K562 (cell line): ENCODE data around the gene RPS2. TPM values are rescaled to one million over a fixed set of nuclear protein-coding genes. Genes with fewer than 3 reads are reported as not detected.

ENCODE experiments used
- BRD9 ChIP-seq: fragments of 450-650 bp; IDR thresholded peaks from 2 replicates; pipeline ENCODE4 v1.6.1; 2018; ENCODE audit warnings: low read depth; ENCODE audit not compliant: partially characterized antibody
- C11orf30 ChIP-seq: fragments of 450-650 bp; IDR thresholded peaks from 2 replicates; pipeline ENCODE4 v1.6.1; 2016; ENCODE audit warnings: low read depth, mild to moderate bottlenecking
- HDGF ChIP-seq: fragments of 450-650 bp; IDR thresholded peaks from 2 replicates; pipeline ENCODE4 v1.6.1; 2016
- HNRNPH1 ChIP-seq: fragments of 200-400 bp; formaldehyde crosslinking; optimal IDR thresholded peaks from 2 replicates; pipeline ENCODE3; 2017; ENCODE audit warnings: low read depth, mild to moderate bottlenecking, low read length, moderate library complexity
- KLF10 ChIP-seq: fragments of 250-450 bp; sonication (Bioruptor Pico); IDR thresholded peaks from 2 replicates; pipeline ENCODE4 v1.6.1; 2021; ENCODE audit warnings: matching md5 sums
- MECOM ChIP-seq: fragments of 250-450 bp; sonication (Bioruptor Pico); IDR thresholded peaks from 2 replicates; pipeline ENCODE4 v1.8.0; 2022; ENCODE audit warnings: inconsistent platforms
- MEF2D ChIP-seq: conservative IDR thresholded peaks from 2 replicates; pipeline ENCODE4 v1.6.1; 2016; ENCODE audit warnings: low read depth, missing genetic modification characterization, missing compliant biosample characterization
- MLLT1 ChIP-seq, 2 experiments: fragments of 450-650 bp; IDR thresholded peaks; 2 replicates each; pipeline ENCODE4 v1.6.1; 2016
- MTA2 ChIP-seq: fragments of 450-650 bp; IDR thresholded peaks from 2 replicates; pipeline ENCODE4 v1.6.1; 2016; ENCODE audit warnings: low read depth
- PML ChIP-seq: IDR thresholded peaks from 2 replicates; pipeline ENCODE4 v1.6.1; 2012; ENCODE audit warnings: low read length, inconsistent platforms
- RBFOX2 ChIP-seq: fragments of 200-400 bp; formaldehyde crosslinking; IDR thresholded peaks from 2 replicates; pipeline ENCODE4 v1.6.1; 2017; ENCODE audit warnings: low read depth, mild to moderate bottlenecking, low read length, moderate library complexity
- RBM25 ChIP-seq: fragments of 200-400 bp; formaldehyde crosslinking; IDR thresholded peaks from 2 replicates; pipeline ENCODE4 v1.6.1; 2018; ENCODE audit warnings: low read length, low read depth, moderate library complexity; ENCODE audit not compliant: severe bottlenecking
- RBM39 ChIP-seq: fragments of 200-400 bp; formaldehyde crosslinking; optimal IDR thresholded peaks from 2 replicates; pipeline ENCODE3; 2018; ENCODE audit warnings: low read depth, low read length
- RUNX1 ChIP-seq: sonication (generic); IDR thresholded peaks from 2 replicates; pipeline ENCODE4 v1.6.1; 2016; ENCODE audit warnings: antibody characterized with exemption, low read depth
- STAT5B ChIP-seq: fragments of 250-450 bp; sonication (Bioruptor Pico); IDR thresholded peaks from 2 replicates; pipeline ENCODE4 v1.8.0; 2021; ENCODE audit warnings: mild to moderate bottlenecking, inconsistent platforms
- TCF15 ChIP-seq: fragments of 250-450 bp; sonication (Bioruptor Pico); IDR thresholded peaks from 2 replicates; pipeline ENCODE4 v1.8.0; 2022; ENCODE audit warnings: moderate library complexity, mild to moderate bottlenecking, inconsistent platforms
- TCFL5 ChIP-seq: fragments of 250-450 bp; sonication (Bioruptor Pico); conservative IDR thresholded peaks from 2 replicates; pipeline ENCODE4 v1.6.1; 2021; ENCODE audit warnings: mild to moderate bottlenecking, moderate library complexity, matching md5 sums
- TEAD4 ChIP-seq, 2 experiments: sonication (generic) in 1 of 2; formaldehyde crosslinking in 1 of 2; IDR thresholded peaks; 2 replicates each; pipeline versions ENCODE4 v1.6.1 to v1.8.0; 2012 to 2022; ENCODE audit warnings: borderline replicate concordance in 1 of 2, inconsistent platforms in 1 of 2, low read length in 1 of 2, mild to moderate bottlenecking in 1 of 2, missing genetic modification reagents in 1 of 2
- ZBTB33 ChIP-seq: sonication (generic); formaldehyde crosslinking; IDR thresholded peaks from 2 replicates; pipeline ENCODE4 v1.8.1; 2023; ENCODE audit warnings: mild to moderate bottlenecking, missing genetic modification reagents
- ZFP30 ChIP-seq: fragments of 250-450 bp; sonication (Bioruptor Pico); IDR thresholded peaks from 2 replicates; pipeline ENCODE4 v1.8.0; 2022; ENCODE audit warnings: moderate library complexity, mild to moderate bottlenecking, inconsistent platforms, borderline replicate concordance
- ZNF124 ChIP-seq: sonication (generic); formaldehyde crosslinking; IDR thresholded peaks from 2 replicates; pipeline ENCODE4 v1.8.1; 2022; ENCODE audit warnings: missing genetic modification reagents
- ZNF143 ChIP-seq: sonication (generic); formaldehyde crosslinking; IDR thresholded peaks from 2 replicates; pipeline ENCODE4 v1.9.0; 2022; ENCODE audit warnings: mild to moderate bottlenecking, missing genetic modification reagents
- ZNF699 ChIP-seq: fragments of 250-450 bp; sonication (Bioruptor Pico); IDR thresholded peaks from 2 replicates; pipeline ENCODE4 v1.8.0; 2021; ENCODE audit warnings: mild to moderate bottlenecking, moderate library complexity; ENCODE audit not compliant: insufficient replicate concordance
- polyA plus RNA-seq, 8 experiments: library from polyadenylated mRNA; depleted of rRNA in 4 of 8; stranded (reverse) in 5 of 8; unstranded in 3 of 8; fragments of >200 nt; fragmentation: Nextera tagmentation in 2 of 8; fragmentation: Illumina TruSeq in 1 of 8; extraction: Ambion mirVana in 2 of 8; extraction: Trizol in 1 of 8; gene quantifications; 2 replicates each; pipeline versions ENCODE4 v1.2.1 to v1.2.3, GENCODE V29; 2011 to 2014; ENCODE audit warnings: inconsistent platforms in 1 of 8, missing spikeins in 1 of 8
- total RNA-seq, 7 experiments: library from RNA; depleted of rRNA in 6 of 7; stranded (reverse); fragments of >200 nt in 6 of 7; fragmentation: Illumina TruSeq in 2 of 7; extraction: Trizol in 2 of 7; gene quantifications; 2 replicates each; pipeline versions ENCODE4 v1.2.1 to v1.2.3, GENCODE V29; 2011 to 2021; ENCODE audit warnings: low replicate concordance in 1 of 7

The RPS2 gene
- total and polyA plus RNA-seq, 9 of the 15 experiments (the other 6 are each of a cell fraction or from before 2014, with no cell fraction given) = 834 to 4,794 (median 3,793) TPM

GRCh38 chr16:1983544-1984346 is 19.1 kb upstream of the RPS2 start, which contains the start of gene GFER (continued):
- TF ChIP-seq C11orf30 (peak; percentile 61; the same call in 1 of the 2 replicates), ZNF124 (peak; percentile 67; the same call in 1 of the 2 replicates), HNRNPH1 (no peak), KLF10 (CRISPR knock-in tag) (no peak), MLLT1 (IDR thresholded peaks at IDR 0.05) (no peak), RUNX1 (peak; percentile 8; the same call in 1 of the 2 replicates), ZFP30 (CRISPR knock-in tag) (no peak), MTA2 (no peak), ZNF143 (CRISPR knock-in tag) (peak; percentile 82), RBM25 (peak; percentile 100), STAT5B (CRISPR knock-in tag) (no peak), TEAD4 (IDR thresholded peaks at IDR 0.05; ENCODE audit: low read length) (0 out of 2 replicates have a peak, but pooled peaks have one; percentile 25), TEAD4 (CRISPR knock-in tag; IDR thresholded peaks at IDR 0.05; ENCODE audit: borderline replicate concordance) (no peak), PML (peak; percentile 57; the same call in 1 of the 2 replicates), MEF2D (tag) (no peak), HDGF (no peak), RBM39 (no peak), TCFL5 (CRISPR knock-in tag) (no peak), ZBTB33 (no peak; the same call in 1 of the 2 replicates), MECOM (CRISPR knock-in tag) (no peak), BRD9 (no peak), ZNF699 (no peak), RBFOX2 (peak; percentile 83), TCF15 (CRISPR knock-in tag) (no peak)
